K562 (cell line): ENCODE results near the gene MAP3K2. TPM values are rescaled to one million over a fixed set of nuclear protein-coding genes. Genes with fewer than 3 reads are reported as not detected.
A peak's percentile ranks its signal among the peaks of the same experiment; 100 is the strongest.

Experiments used
- CBX8 ChIP-seq: fragments of 200-600 bp; sonication (generic); IDR thresholded peaks from 2 replicates; pipeline ENCODE4 v1.6.1; 2012; ENCODE audit warnings: borderline replicate concordance, mixed run types, low read depth, mild to moderate bottlenecking, moderate library complexity, mixed read lengths, low read length, control low read depth, inconsistent platforms; ENCODE audit not compliant: poor library complexity, severe bottlenecking; ENCODE audit errors: extremely low read depth
- DIDO1 ChIP-seq: fragments of 450-650 bp; IDR thresholded peaks from 2 replicates; pipeline ENCODE4 v1.6.1; 2016; ENCODE audit warnings: low read depth, missing biosample characterization, missing genetic modification characterization
- ELF4 ChIP-seq: fragments of 450-650 bp; formaldehyde crosslinking; IDR thresholded peaks from 2 replicates; pipeline ENCODE4 v1.4.0; 2022; ENCODE audit warnings: missing genetic modification characterization
- HDAC2 ChIP-seq: fragments of 450-650 bp; IDR thresholded peaks from 2 replicates; pipeline ENCODE4 v1.6.1; 2016; ENCODE audit warnings: mild to moderate bottlenecking
- HINFP ChIP-seq: fragments of 450-650 bp; conservative IDR thresholded peaks from 2 replicates; pipeline ENCODE4 v1.6.1; 2016; ENCODE audit warnings: missing genetic modification characterization, low read depth, mild to moderate bottlenecking, control low read depth, missing compliant biosample characterization
- IFI16 ChIP-seq: fragments of 250-450 bp; sonication (Bioruptor Pico); IDR thresholded peaks from 2 replicates; pipeline ENCODE4 v2.1.2; 2022; ENCODE audit warnings: mild to moderate bottlenecking, inconsistent platforms
- KDM1A ChIP-seq, 2 experiments: fragments of 450-650 bp; IDR thresholded peaks; 2 replicates each; pipeline ENCODE4 v1.6.1; 2016; ENCODE audit warnings: mild to moderate bottlenecking in 2 of 2
- LEF1 ChIP-seq: fragments of 450-650 bp; IDR thresholded peaks from 2 replicates; pipeline ENCODE4 v1.6.1; 2016; ENCODE audit warnings: mild to moderate bottlenecking
- NFXL1 ChIP-seq: fragments of 450-650 bp; formaldehyde crosslinking; IDR thresholded peaks from 2 replicates; pipeline ENCODE4 v1.4.0; 2021; ENCODE audit warnings: mild to moderate bottlenecking
- PHF20 ChIP-seq: fragments of 450-650 bp; IDR thresholded peaks from 2 replicates; pipeline ENCODE4 v1.6.1; 2018; ENCODE audit not compliant: partially characterized antibody
- THAP7 ChIP-seq: fragments of 250-450 bp; sonication (Bioruptor Pico); IDR thresholded peaks from 2 replicates; pipeline ENCODE4 v1.5.0; 2021
- ZC3H8 ChIP-seq: fragments of 450-650 bp; IDR thresholded peaks from 2 replicates; pipeline ENCODE4 v1.6.1; 2017
- polyA plus RNA-seq, 8 experiments: library from polyadenylated mRNA; depleted of rRNA in 4 of 8; stranded (reverse) in 5 of 8; unstranded in 3 of 8; fragments of >200 nt; fragmentation: Nextera tagmentation in 2 of 8; fragmentation: Illumina TruSeq in 1 of 8; extraction: Ambion mirVana in 2 of 8; extraction: Trizol in 1 of 8; gene quantifications; 2 replicates each; pipeline versions ENCODE4 v1.2.1 to v1.2.3, GENCODE V29; 2011 to 2014; ENCODE audit warnings: inconsistent platforms in 1 of 8, missing spikeins in 1 of 8
- total RNA-seq, 7 experiments: library from RNA; depleted of rRNA in 6 of 7; stranded (reverse); fragments of >200 nt in 6 of 7; fragmentation: Illumina TruSeq in 2 of 7; extraction: Trizol in 2 of 7; gene quantifications; 2 replicates each; pipeline versions ENCODE4 v1.2.1 to v1.2.3, GENCODE V29; 2011 to 2021; ENCODE audit warnings: low replicate concordance in 1 of 7
- TF ChIP-seq, protein P1 (sequence below), 2 experiments: fragments of 450-650 bp; IDR thresholded peaks; 2 replicates each; pipeline ENCODE4 v1.6.1; 2016; ENCODE audit warnings: mild to moderate bottlenecking in 2 of 2, borderline replicate concordance in 1 of 2, low read depth in 1 of 2, moderate library complexity in 1 of 2
- TF ChIP-seq, protein P2 (sequence below): sonication (generic); formaldehyde crosslinking; IDR thresholded peaks from 2 replicates; pipeline ENCODE4 v1.5.0; 2020; ENCODE audit warnings: missing genetic modification reagents
- TF ChIP-seq, protein P3 (sequence below): sonication (generic); formaldehyde crosslinking; IDR thresholded peaks from 2 replicates; pipeline ENCODE4 v1.8.0; 2022; ENCODE audit warnings: missing genetic modification reagents, mild to moderate bottlenecking, borderline replicate concordance

MAP3K2 gene
- total and polyA plus RNA-seq, 9 of the 15 experiments (the other 6 are each of a cell fraction or from before 2014, with no cell fraction given), result 1.2 to 14.2 (median 5.7) TPM

GRCh38 chr2:127407661-127408003, 19.9 kb upstream of the MAP3K2 start (continued):
- TF ChIP-seq, protein P1, sequence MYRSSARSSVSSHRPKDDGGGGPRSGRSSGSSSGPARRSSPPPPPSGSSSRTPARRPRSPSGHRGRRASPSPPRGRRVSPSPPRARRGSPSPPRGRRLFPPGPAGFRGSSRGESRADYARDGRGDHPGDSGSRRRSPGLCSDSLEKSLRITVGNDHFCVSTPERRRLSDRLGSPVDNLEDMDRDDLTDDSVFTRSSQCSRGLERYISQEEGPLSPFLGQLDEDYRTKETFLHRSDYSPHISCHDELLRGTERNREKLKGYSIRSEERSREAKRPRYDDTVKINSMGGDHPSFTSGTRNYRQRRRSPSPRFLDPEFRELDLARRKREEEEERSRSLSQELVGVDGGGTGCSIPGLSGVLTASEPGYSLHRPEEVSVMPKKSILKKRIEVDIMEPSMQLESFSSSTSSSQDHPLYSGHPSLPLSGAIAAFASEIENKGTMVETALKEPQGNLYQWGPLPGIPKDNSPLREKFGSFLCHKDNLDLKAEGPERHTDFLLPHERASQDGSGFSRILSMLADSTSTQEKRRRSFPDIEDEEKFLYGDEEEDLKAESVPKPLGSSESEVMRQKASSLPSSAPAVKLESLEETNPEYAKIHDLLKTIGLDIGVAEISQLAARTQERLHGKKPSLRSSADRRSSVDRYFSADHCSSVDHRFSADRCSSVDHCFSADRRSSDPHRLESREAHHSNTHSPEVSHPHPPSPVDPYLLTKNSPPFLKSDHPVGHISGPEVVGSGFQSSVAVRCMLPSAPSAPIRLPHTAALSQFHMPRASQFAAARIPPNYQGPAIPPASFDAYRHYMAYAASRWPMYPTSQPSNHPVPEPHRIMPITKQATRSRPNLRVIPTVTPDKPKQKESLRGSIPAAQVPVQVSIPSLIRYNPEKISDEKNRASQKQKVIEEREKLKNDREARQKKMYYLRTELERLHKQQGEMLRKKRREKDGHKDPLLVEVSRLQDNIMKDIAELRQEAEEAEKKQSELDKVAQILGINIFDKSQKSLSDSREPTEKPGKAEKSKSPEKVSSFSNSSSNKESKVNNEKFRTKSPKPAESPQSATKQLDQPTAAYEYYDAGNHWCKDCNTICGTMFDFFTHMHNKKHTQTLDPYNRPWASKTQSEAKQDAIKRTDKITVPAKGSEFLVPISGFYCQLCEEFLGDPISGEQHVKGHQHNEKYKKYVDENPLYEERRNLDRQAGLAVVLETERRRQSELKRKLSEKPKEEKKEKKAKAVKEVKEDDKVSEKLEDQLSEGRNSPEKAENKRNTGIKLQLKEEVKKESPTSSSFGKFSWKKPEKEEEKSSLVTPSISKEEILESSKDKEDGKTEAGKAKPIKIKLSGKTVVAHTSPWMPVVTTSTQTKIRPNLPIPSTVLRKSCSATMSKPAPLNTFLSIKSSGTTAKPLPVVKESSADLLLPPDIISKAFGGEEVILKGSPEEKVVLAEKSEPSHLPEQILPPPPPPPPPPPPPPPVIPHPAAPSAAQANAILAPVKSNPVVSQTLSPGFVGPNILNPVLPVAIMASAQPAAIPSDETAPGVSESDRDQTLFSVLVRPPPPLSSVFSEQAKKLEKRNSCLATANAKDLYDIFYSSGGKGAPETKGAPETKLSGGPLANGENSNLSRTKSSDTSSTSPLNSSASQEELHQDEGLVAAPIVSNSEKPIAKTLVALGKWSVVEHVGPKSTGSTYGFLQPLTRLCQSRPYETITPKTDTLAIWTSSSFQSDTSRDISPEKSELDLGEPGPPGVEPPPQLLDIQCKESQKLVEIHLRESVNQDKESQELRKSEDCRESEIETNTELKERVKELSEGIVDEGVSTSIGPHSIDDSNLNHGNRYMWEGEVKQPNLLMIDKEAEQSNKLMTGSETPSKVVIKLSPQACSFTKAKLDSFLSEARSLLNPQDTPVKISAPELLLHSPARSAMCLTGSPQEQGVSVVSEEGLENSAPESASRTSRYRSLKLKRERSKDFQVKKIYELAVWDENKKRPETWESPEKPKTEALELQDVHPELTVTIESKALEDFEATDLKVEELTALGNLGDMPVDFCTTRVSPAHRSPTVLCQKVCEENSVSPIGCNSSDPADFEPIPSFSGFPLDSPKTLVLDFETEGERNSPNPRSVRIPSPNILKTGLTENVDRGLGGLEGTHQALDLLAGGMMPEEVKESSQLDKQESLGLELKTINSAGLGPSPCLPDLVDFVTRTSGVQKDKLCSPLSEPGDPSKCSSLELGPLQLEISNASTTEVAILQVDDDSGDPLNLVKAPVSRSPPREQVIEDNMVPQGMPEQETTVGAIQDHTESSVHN (IDR thresholded peaks at IDR 0.05; ENCODE audit: borderline replicate concordance in 1 of 2, low read depth in 1 of 2), result no peak
- TF ChIP-seq NFXL1, result no peak
- no peak for TF ChIP-seq CBX8
- no peak for TF ChIP-seq ZC3H8
- TF ChIP-seq THAP7 (CRISPR knock-in tag), result no peak
- TF ChIP-seq, protein P2, sequence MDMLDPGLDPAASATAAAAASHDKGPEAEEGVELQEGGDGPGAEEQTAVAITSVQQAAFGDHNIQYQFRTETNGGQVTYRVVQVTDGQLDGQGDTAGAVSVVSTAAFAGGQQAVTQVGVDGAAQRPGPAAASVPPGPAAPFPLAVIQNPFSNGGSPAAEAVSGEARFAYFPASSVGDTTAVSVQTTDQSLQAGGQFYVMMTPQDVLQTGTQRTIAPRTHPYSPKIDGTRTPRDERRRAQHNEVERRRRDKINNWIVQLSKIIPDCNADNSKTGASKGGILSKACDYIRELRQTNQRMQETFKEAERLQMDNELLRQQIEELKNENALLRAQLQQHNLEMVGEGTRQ (CRISPR knock-in tag), result no peak
- TF ChIP-seq LEF1, result no peak
- peak in 1 of 2 experiments; percentile 68; a peak in 3 of 4 replicates for TF ChIP-seq KDM1A (IDR thresholded peaks at IDR 0.05)
- TF ChIP-seq HDAC2, result peak; percentile 61; the same call in 1 of the 2 replicates
- no peak for TF ChIP-seq PHF20
- TF ChIP-seq ELF4 (CRISPR knock-in tag), result peak; percentile 49; the same call in 1 of the 2 replicates
- TF ChIP-seq, protein P3, sequence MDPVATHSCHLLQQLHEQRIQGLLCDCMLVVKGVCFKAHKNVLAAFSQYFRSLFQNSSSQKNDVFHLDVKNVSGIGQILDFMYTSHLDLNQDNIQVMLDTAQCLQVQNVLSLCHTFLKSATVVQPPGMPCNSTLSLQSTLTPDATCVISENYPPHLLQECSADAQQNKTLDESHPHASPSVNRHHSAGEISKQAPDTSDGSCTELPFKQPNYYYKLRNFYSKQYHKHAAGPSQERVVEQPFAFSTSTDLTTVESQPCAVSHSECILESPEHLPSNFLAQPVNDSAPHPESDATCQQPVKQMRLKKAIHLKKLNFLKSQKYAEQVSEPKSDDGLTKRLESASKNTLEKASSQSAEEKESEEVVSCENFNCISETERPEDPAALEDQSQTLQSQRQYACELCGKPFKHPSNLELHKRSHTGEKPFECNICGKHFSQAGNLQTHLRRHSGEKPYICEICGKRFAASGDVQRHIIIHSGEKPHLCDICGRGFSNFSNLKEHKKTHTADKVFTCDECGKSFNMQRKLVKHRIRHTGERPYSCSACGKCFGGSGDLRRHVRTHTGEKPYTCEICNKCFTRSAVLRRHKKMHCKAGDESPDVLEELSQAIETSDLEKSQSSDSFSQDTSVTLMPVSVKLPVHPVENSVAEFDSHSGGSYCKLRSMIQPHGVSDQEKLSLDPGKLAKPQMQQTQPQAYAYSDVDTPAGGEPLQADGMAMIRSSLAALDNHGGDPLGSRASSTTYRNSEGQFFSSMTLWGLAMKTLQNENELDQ (CRISPR knock-in tag), result no peak
- no peak for TF ChIP-seq IFI16 (CRISPR knock-in tag)
- TF ChIP-seq DIDO1, result no peak
- TF ChIP-seq HINFP (tag), result peak; percentile 29; the same call in 1 of the 2 replicates
